Measurements from ENCODE around the gene MEGF8.

- TF ChIP-seq SIN3A (IDR thresholded peaks at IDR 0.05; ENCODE audit: borderline replicate concordance, insufficient read depth, low read length) (no peak), TAF1 (IDR thresholded peaks at IDR 0.05; ENCODE audit: borderline replicate concordance, insufficient read depth, low read length) (no peak)
Observed at GRCh38 chr19:42291435-42291810, 34.0 kb upstream of the MEGF8 start.

All from PFSK-1 (cell line).